K562 (cell line): ENCODE data around the gene FUT2. TPM values are rescaled to one million over a fixed set of nuclear protein-coding genes. Genes with fewer than 3 reads are reported as not detected.

Experiments
- ATAC-seq: fragments of 200-7000 bp; cut with Tn5 transposase; 3 replicates; pipeline ENCODE4 v1.9.1; 2020; ENCODE audit warnings: moderate library complexity
- BruUV-seq: library from RNA; stranded (reverse); fragments of 400-500 nt; replicated peaks from 2 replicates; lab custom pipeline; 2021; lab: Mats Ljungman, UMichigan
- CTCF ChIA-PET: fragments of 300-600 bp; formaldehyde crosslinking; extraction: SDS; loops from one replicate; lab custom pipeline; 2021; ENCODE audit warnings: low intra/inter-chr PET ratio; lab: Yijun Ruan, JAX
- POLR2A ChIA-PET: fragments of 300-600, 350-650 bp; sonication (Branson Sonifier 250); formaldehyde crosslinking; extraction: SDS; loops from one replicate; lab custom pipeline; 2021; ENCODE audit warnings: antibody characterized with exemption, inconsistent platforms; lab: Yijun Ruan, JAX
- DNase-seq, 4 experiments: peaks; one replicate each; pipeline versions ENCODE4 v3.0.0 to v3.0.0-alpha.2; 2011 to 2018; ENCODE audit warnings: low spot score in 3 of 4, mixed read lengths in 3 of 4; ENCODE audit errors: extremely low read depth in 1 of 4
- FAIRE-seq: peaks from 2 replicates; lab custom pipeline; 2011; peaks lifted over from hg19 to GRCh38; lab: Jason Lieb, UNC
- H2AFZ ChIP-seq: 2 replicates; pipeline ENCODE4 v1.6.0; 2011; ENCODE audit warnings: low read depth, low read length, control low read depth, inconsistent platforms
- H3K27ac ChIP-seq: fragments of 200-600 bp; 3 replicates; pipeline ENCODE4 v1.8.0; 2011; ENCODE audit warnings: low read depth, mild to moderate bottlenecking, control low read depth, inconsistent platforms, low read length, moderate library complexity, mixed read lengths; ENCODE audit errors: extremely low read depth
- H3K27me3 ChIP-seq, 2 experiments: fragments of 300-600 bp in 1 of 2; 2 replicates in 1 of 2; 3 replicates in 1 of 2; pipeline versions ENCODE4 v1.6.0 to v1.8.0; 2011; ENCODE audit warnings: inconsistent platforms in 2 of 2, low read length in 2 of 2, mild to moderate bottlenecking in 1 of 2, mixed read lengths in 1 of 2, moderate library complexity in 1 of 2; ENCODE audit not compliant: control insufficient read depth in 2 of 2, insufficient read depth in 2 of 2
- H3K36me3 ChIP-seq: fragments of 300-600 bp; 3 replicates; pipeline ENCODE4 v1.8.0; 2011; ENCODE audit warnings: mild to moderate bottlenecking, low read length, inconsistent platforms; ENCODE audit not compliant: control insufficient read depth, insufficient read depth
- H3K4me1 ChIP-seq, 2 experiments: fragments of 200-600 bp in 1 of 2; replicated peaks in 1 of 2; 2 replicates in 1 of 2; 3 replicates in 1 of 2; pipeline versions ENCODE4 v1.5.1 to v1.8.0; 2011; ENCODE audit warnings: inconsistent platforms in 2 of 2, low read length in 2 of 2, mild to moderate bottlenecking in 1 of 2, mixed read lengths in 1 of 2, moderate library complexity in 1 of 2; ENCODE audit not compliant: control insufficient read depth in 2 of 2, insufficient read depth in 2 of 2
- H3K4me2 ChIP-seq: 2 replicates; pipeline ENCODE4 v1.6.1; 2011; ENCODE audit warnings: low read length, control low read depth, inconsistent platforms, mixed read lengths; ENCODE audit not compliant: insufficient read depth
- H3K4me3 ChIP-seq: fragments of 200-600 bp; sonication (generic), shearing (Covaris generic); 2 replicates; pipeline ENCODE4 v1.5.1; 2016; ENCODE audit warnings: control low read depth, inconsistent platforms
- H3K79me2 ChIP-seq: fragments of 200-600 bp; 3 replicates; pipeline ENCODE4 v1.8.0; 2011; ENCODE audit warnings: low read length, inconsistent platforms; ENCODE audit not compliant: control insufficient read depth, insufficient read depth
- H3K9ac ChIP-seq, 2 experiments: 2 replicates each; pipeline versions ENCODE4 v1.6.0 to v1.6.1; 2011; ENCODE audit warnings: low read depth in 2 of 2, low read length in 2 of 2, control low read depth in 1 of 2, inconsistent platforms in 1 of 2, mild to moderate bottlenecking in 1 of 2, mixed read lengths in 1 of 2; ENCODE audit not compliant: insufficient read depth in 1 of 2
- H3K9me1 ChIP-seq: one replicate; pipeline ENCODE4 v1.6.0; 2011; ENCODE audit warnings: inconsistent platforms, mild to moderate bottlenecking, low read length, moderate library complexity; ENCODE audit not compliant: control insufficient read depth, insufficient read depth
- H3K9me3 ChIP-seq: replicated peaks from 2 replicates; pipeline ENCODE4 v1.5.1; 2011; ENCODE audit warnings: low read depth, low read length, inconsistent platforms; ENCODE audit not compliant: control insufficient read depth, insufficient read depth
- H4K20me1 ChIP-seq: replicated peaks from 2 replicates; pipeline ENCODE4 v1.6.1; 2011; ENCODE audit warnings: low read length, inconsistent platforms, mixed read lengths; ENCODE audit not compliant: control insufficient read depth, insufficient read depth
- ARID1B ChIP-seq: fragments of 450-650 bp; IDR thresholded peaks from 2 replicates; pipeline ENCODE4 v1.6.1; 2016; ENCODE audit warnings: antibody characterized with exemption, mild to moderate bottlenecking, inconsistent platforms
- CCNT2 ChIP-seq: IDR thresholded peaks from 2 replicates; pipeline ENCODE4 v1.6.1; 2011; ENCODE audit warnings: borderline replicate concordance, low read depth, mild to moderate bottlenecking, moderate library complexity, mixed read lengths, low read length; ENCODE audit not compliant: insufficient read length; ENCODE audit errors: extremely low read depth
- CGGBP1 ChIP-seq: fragments of 250-450 bp; sonication (Bioruptor Pico); IDR thresholded peaks from 2 replicates; pipeline ENCODE4 v1.9.0; 2021; ENCODE audit warnings: mild to moderate bottlenecking
- DACH1 ChIP-seq: fragments of 450-650 bp; IDR thresholded peaks from 2 replicates; pipeline ENCODE4 v1.6.1; 2018; ENCODE audit not compliant: partially characterized antibody
- E2F6 ChIP-seq, 2 experiments: IDR thresholded peaks; 2 replicates each; pipeline ENCODE4 v1.6.1; 2011; ENCODE audit warnings: borderline replicate concordance in 1 of 2, control low read depth in 1 of 2, low read depth in 1 of 2, low read length in 1 of 2, mild to moderate bottlenecking in 1 of 2, mixed read lengths in 1 of 2, moderate library complexity in 1 of 2; ENCODE audit not compliant: insufficient read depth in 1 of 2, insufficient read length in 1 of 2, poor library complexity in 1 of 2, severe bottlenecking in 1 of 2; ENCODE audit errors: extremely low read depth in 1 of 2
- EHMT2 ChIP-seq: fragments of 450-650 bp; IDR thresholded peaks from 2 replicates; pipeline ENCODE4 v1.6.1; 2018; ENCODE audit warnings: antibody characterized with exemption
- EP400 ChIP-seq: fragments of 450-650 bp; IDR thresholded peaks from 2 replicates; pipeline ENCODE4 v1.6.1; 2017; ENCODE audit warnings: antibody characterized with exemption, mild to moderate bottlenecking, moderate library complexity
- MAFK ChIP-seq: IDR thresholded peaks from 2 replicates; pipeline ENCODE4 v1.6.1; 2011; ENCODE audit warnings: low read length, improper control_type of control experiment
- NCOR1 ChIP-seq: fragments of 450-650 bp; IDR thresholded peaks from 2 replicates; pipeline ENCODE4 v1.6.1; 2016; ENCODE audit warnings: mild to moderate bottlenecking, moderate library complexity
- NRF1 ChIP-seq, 2 experiments: fragments of 450-650 bp; IDR thresholded peaks in 1 of 2; conservative IDR thresholded peaks in 1 of 2; 2 replicates each; pipeline ENCODE4 v1.6.1; 2014; ENCODE audit warnings: mild to moderate bottlenecking in 2 of 2
- PHTF2 ChIP-seq: fragments of 250-450 bp; sonication (Bioruptor Pico); IDR thresholded peaks from 2 replicates; pipeline ENCODE4 v1.5.0; 2021; ENCODE audit warnings: mild to moderate bottlenecking
- RAD21 ChIP-seq, 2 experiments: fragments of 250-450 bp in 1 of 2; fragments of 450-650 bp in 1 of 2; sonication (Bioruptor Pico) in 1 of 2; formaldehyde crosslinking in 1 of 2; IDR thresholded peaks in 1 of 2; conservative IDR thresholded peaks in 1 of 2; 2 replicates each; pipeline versions ENCODE4 v1.4.0 to v1.8.0; 2020 to 2022; ENCODE audit warnings: mild to moderate bottlenecking in 2 of 2, moderate library complexity in 1 of 2
- RBM25 ChIP-seq: fragments of 200-400 bp; formaldehyde crosslinking; IDR thresholded peaks from 2 replicates; pipeline ENCODE4 v1.6.1; 2018; ENCODE audit warnings: low read length, low read depth, moderate library complexity; ENCODE audit not compliant: severe bottlenecking
- RHOXF2B ChIP-seq: fragments of 250-450 bp; sonication (Bioruptor Pico); conservative IDR thresholded peaks from 2 replicates; pipeline ENCODE4 v1.5.1; 2021
- SRSF9 ChIP-seq: fragments of 200-400 bp; formaldehyde crosslinking; IDR thresholded peaks from 2 replicates; pipeline ENCODE4 v1.6.1; 2017; ENCODE audit warnings: low read depth, low read length, borderline replicate concordance
- ZNF134 ChIP-seq: fragments of 250-450 bp; sonication (Bioruptor Pico); conservative IDR thresholded peaks from 2 replicates; pipeline ENCODE4 v1.4.0; 2020
- ZNF431 ChIP-seq: sonication (generic); formaldehyde crosslinking; IDR thresholded peaks from 2 replicates; pipeline ENCODE4 v1.8.0; 2022; ENCODE audit warnings: mild to moderate bottlenecking, missing genetic modification reagents
- ZNF551 ChIP-seq: fragments of 250-450 bp; sonication (Bioruptor Pico); IDR thresholded peaks from 2 replicates; pipeline ENCODE4 v1.5.0; 2021; ENCODE audit warnings: mild to moderate bottlenecking, moderate library complexity
- ZNF561 ChIP-seq: fragments of 450-650 bp; formaldehyde crosslinking; conservative IDR thresholded peaks from 2 replicates; pipeline ENCODE4 v1.4.0; 2020; ENCODE audit warnings: mild to moderate bottlenecking, moderate library complexity
- ZNF696 ChIP-seq: fragments of 250-450 bp; sonication (Bioruptor Pico); conservative IDR thresholded peaks from 2 replicates; pipeline ENCODE4 v1.4.0; 2020; ENCODE audit warnings: mild to moderate bottlenecking, moderate library complexity
- ZNF76 ChIP-seq: fragments of 250-450 bp; sonication (Bioruptor Pico); IDR thresholded peaks from 2 replicates; pipeline ENCODE4 v1.4.0; 2020; ENCODE audit warnings: mild to moderate bottlenecking, moderate library complexity, borderline replicate concordance
- WGBS: fragments of 100-300 bp; shearing (Covaris generic); methylation state at CpG from one replicate; pipeline ENCODE4 v1.1.6; 2016; ENCODE audit warnings: low coverage, mixed read lengths; ENCODE audit not compliant: insufficient coverage; ENCODE audit errors: missing lambda C conversion rate; 5-methylcytosine and 5-hydroxymethylcytosine counted together
- in situ Hi-C: fragments of 300-500 bp; cut with MboI; formaldehyde crosslinking; loops from 4 replicates; pipeline ENCODE4 v1.15.0; 2018; ENCODE audit warnings: inconsistent platforms, mixed read lengths
- intact Hi-C: fragments of 100-400 bp; cut with micrococcal nuclease; formaldehyde crosslinking; loops from 2 replicates; pipeline ENCODE4 v1.14.2; 2022
- polyA plus RNA-seq, 8 experiments: library from polyadenylated mRNA; depleted of rRNA in 4 of 8; stranded (reverse) in 5 of 8; unstranded in 3 of 8; fragments of >200 nt; fragmentation: Nextera tagmentation in 2 of 8; fragmentation: Illumina TruSeq in 1 of 8; extraction: Ambion mirVana in 2 of 8; extraction: Trizol in 1 of 8; gene quantifications; 2 replicates each; pipeline versions ENCODE4 v1.2.1 to v1.2.3, GENCODE V29; 2011 to 2014; ENCODE audit warnings: inconsistent platforms in 1 of 8, missing spikeins in 1 of 8
- total RNA-seq, 7 experiments: library from RNA; depleted of rRNA in 6 of 7; stranded (reverse); fragments of >200 nt in 6 of 7; fragmentation: Illumina TruSeq in 2 of 7; extraction: Trizol in 2 of 7; gene quantifications; 2 replicates each; pipeline versions ENCODE4 v1.2.1 to v1.2.3, GENCODE V29; 2011 to 2021; ENCODE audit warnings: low replicate concordance in 1 of 7

The FUT2 gene
- total and polyA plus RNA-seq, 9 of the 15 experiments (the other 6 are each of a cell fraction or from before 2014, with no cell fraction given): 0.03 to 0.04 TPM; not detected in 7

DNA sequence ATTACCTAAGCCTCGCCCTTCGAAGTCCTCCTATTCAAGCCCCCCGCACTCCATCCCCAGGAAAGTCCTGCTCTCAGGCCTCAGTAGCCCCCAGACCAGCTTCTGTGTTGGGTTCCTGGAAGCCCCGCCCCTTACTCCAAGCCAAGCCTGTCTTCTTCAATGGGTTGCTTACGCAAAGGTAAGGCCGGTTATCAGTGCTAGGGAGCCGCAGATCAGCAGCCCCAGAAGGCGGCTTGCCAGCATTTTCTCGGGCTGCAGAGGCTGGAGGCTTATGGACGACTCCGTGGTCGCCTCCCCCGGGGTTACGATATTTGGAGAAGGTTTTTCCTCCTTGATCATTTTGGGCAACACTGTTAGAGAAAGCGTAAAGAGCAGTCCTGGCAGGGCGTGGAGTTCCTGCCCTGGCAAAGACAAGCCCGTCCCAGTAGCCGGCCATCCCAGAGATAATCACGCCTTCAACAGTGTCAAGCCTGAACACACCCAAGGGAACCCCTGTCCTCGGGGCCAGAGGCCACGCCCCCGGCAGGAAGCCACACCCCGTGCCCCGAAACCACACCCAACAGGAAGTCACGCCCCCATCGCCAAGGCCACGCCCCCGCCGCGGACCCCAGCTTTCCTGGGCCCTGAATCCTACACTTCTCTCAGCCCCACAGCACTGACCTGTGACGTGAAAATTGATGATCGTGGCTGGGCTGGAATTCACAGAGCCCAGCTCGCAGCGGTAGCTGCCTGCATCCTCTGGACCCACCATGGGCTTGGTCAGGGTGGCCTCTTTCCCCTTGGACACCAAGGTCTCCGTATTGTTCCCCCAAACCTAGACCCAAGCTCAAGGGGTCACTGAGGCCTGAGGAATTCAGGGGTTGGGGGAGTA is 45.6 kb downstream of the FUT2 start:
- 2% methylated on average over 35 of the region's 35 CpGs for WGBS
- Histone ChIP-seq H3K79me2 (peaks cover 8% of the 10 kb centered on the region; the same call in 2 of the 3 replicates), H3K4me2 (peak overlapping the region; percentile 89), H3K4me1 (peaks cover 47 to 53% of the 10 kb centered on the region in 2 experiments), H4K20me1 (no peaks in the 10 kb centered on the region), H3K9me1 (peaks cover 3% of the 10 kb centered on the region), H3K9ac (peak overlapping the region; percentile 71 to 95), H3K27ac (peak overlapping the region; percentile 82), H3K4me3 (peak overlapping the region; percentile 13), H3K9me3 (no peaks in the 10 kb centered on the region), H3K36me3 (no peaks in the 10 kb centered on the region), H3K27me3 (no peaks in the 10 kb centered on the region), H2AFZ (peak overlapping the region; percentile 77)
- peak; percentile 89 to 96 (median 93) for DNase-seq
- BruUV-seq: no TSS peak
- POLR2A ChIA-PET: interaction anchor here (0.6 to 0.7 kb wide), 5 partner anchors 43 to 140 kb away, joined by 3 to 4 read pairs (median 3); partner anchors contain the start of gene CA11
- intact Hi-C loops (loop anchor here (2.0 kb wide), 1 partner anchor 39 kb away; no protein-coding TSS in a partner anchor), in situ Hi-C loops (loop anchor here (5.0 kb wide), 1 partner anchor 94 kb away; the partner anchor contains the start of gene CA11)
- CTCF ChIA-PET: interaction anchor here (0.6 kb wide), 2 partner anchors 103 to 196 kb away, joined by 3 read pairs; no protein-coding TSS in a partner anchor
- FAIRE-seq: peak; percentile 97
- ATAC-seq: peak; percentile 73
- TF ChIP-seq ZNF134: 0 out of 2 replicates have a peak, but pooled peaks have one; percentile 10
- TF ChIP-seq DACH1: no peak
- no peak for TF ChIP-seq ZNF76 (CRISPR knock-in tag)
- no peak for TF ChIP-seq SRSF9
- peak; percentile 73 for TF ChIP-seq ARID1B
- TF ChIP-seq E2F6 (IDR thresholded peaks at IDR 0.05; ENCODE audit: borderline replicate concordance in 1 of 2, extremely low read depth in 1 of 2, insufficient read depth in 1 of 2, insufficient read length in 1 of 2, low read depth in 1 of 2, low read length in 1 of 2, poor library complexity in 1 of 2, severe bottlenecking in 1 of 2): peak in 1 of 2 experiments; percentile 14
- TF ChIP-seq MAFK: no peak
- TF ChIP-seq ZNF696: no peak
- no peak; the same call in 1 of the 2 replicates for TF ChIP-seq EP400
- no peak for TF ChIP-seq ZNF431 (CRISPR knock-in tag)
- no peak for TF ChIP-seq PHTF2
- TF ChIP-seq ZNF551 (CRISPR knock-in tag): no peak
- peak; percentile 51 to 63 for TF ChIP-seq NRF1 (conservative IDR thresholded peaks at IDR 0.05 in 1 of 2, IDR thresholded peaks at IDR 0.05 in 1 of 2)
- TF ChIP-seq CCNT2: no peak
- no peak for TF ChIP-seq EHMT2
- TF ChIP-seq NCOR1: no peak
- no peak; a peak in 1 of 4 replicates for TF ChIP-seq RAD21 (CRISPR knock-in tag; conservative IDR thresholded peaks at IDR 0.05 in 1 of 2, IDR thresholded peaks at IDR 0.05 in 1 of 2)
- no peak for TF ChIP-seq RBM25
- TF ChIP-seq RHOXF2B: no peak
- TF ChIP-seq CGGBP1 (CRISPR knock-in tag): no peak
- TF ChIP-seq ZNF561 (CRISPR knock-in tag): no peak
